CD14-positive monocyte (primary cell): ENCODE measurements around the gene STON2. TPM values are rescaled to one million over a fixed set of nuclear protein-coding genes. Genes with fewer than 3 reads are reported as not detected.

Source experiments
- DNase-seq, 3 donors: peaks; one replicate each; pipeline ENCODE4 v3.0.0-alpha.2; 2011 to 2022
- H2AFZ ChIP-seq: 2 replicates; pipeline ENCODE4 v1.6.0; 2012; ENCODE audit warnings: mild to moderate bottlenecking, low read depth, low read length, inconsistent platforms; ENCODE audit not compliant: insufficient read depth, poor library complexity, severe bottlenecking
- H3K27ac ChIP-seq, 2 donors: 1 replicate in 1 of 2; 2 replicates in 1 of 2; pipeline ENCODE4 v1.5.1; 2012 to 2013; ENCODE audit warnings: low read length in 2 of 2, control low read depth in 1 of 2, inconsistent platforms in 1 of 2, low read depth in 1 of 2, mild to moderate bottlenecking in 1 of 2
- H3K27me3 ChIP-seq, 2 donors: one replicate each; pipeline versions ENCODE4 v1.6.0 to v1.6.1; 2011 to 2013; ENCODE audit warnings: low read length in 2 of 2; ENCODE audit not compliant: control insufficient read depth in 2 of 2, insufficient read depth in 2 of 2
- H3K36me3 ChIP-seq, 2 donors: replicated peaks in 1 of 2; 1 replicate in 1 of 2; 2 replicates in 1 of 2; pipeline versions ENCODE4 v1.5.1 to v1.6.1; 2012 to 2013; ENCODE audit warnings: low read length in 2 of 2, control low read depth in 1 of 2, inconsistent platforms in 1 of 2, mild to moderate bottlenecking in 1 of 2; ENCODE audit not compliant: insufficient read depth in 2 of 2, control insufficient read depth in 1 of 2
- H3K4me1 ChIP-seq, 2 donors: 1 replicate in 1 of 2; 2 replicates in 1 of 2; pipeline versions ENCODE4 v1.5.1 to v1.6.1; 2012 to 2013; ENCODE audit warnings: low read length in 2 of 2, control low read depth in 1 of 2, inconsistent platforms in 1 of 2, mild to moderate bottlenecking in 1 of 2, moderate library complexity in 1 of 2; ENCODE audit not compliant: insufficient read depth in 2 of 2, control insufficient read depth in 1 of 2
- H3K4me2 ChIP-seq: replicated peaks from 2 replicates; pipeline ENCODE3; 2012; ENCODE audit warnings: low read length, moderate library complexity, mild to moderate bottlenecking; ENCODE audit not compliant: poor library complexity, severe bottlenecking; ENCODE audit errors: extremely low read depth
- H3K4me3 ChIP-seq, 3 experiments: fragments of 200-600 bp in 1 of 3; sonication (generic) in 1 of 3; replicated peaks in 1 of 3; 1 replicate in 2 of 3; 2 replicates in 1 of 3; pipeline ENCODE4 v1.5.1; 2011 to 2013; ENCODE audit warnings: low read length in 3 of 3, mild to moderate bottlenecking in 3 of 3, control low read depth in 2 of 3, low read depth in 2 of 3, inconsistent platforms in 1 of 3, moderate library complexity in 1 of 3
- H3K79me2 ChIP-seq: 2 replicates; pipeline ENCODE4 v1.6.0; 2012; ENCODE audit warnings: mild to moderate bottlenecking, control low read depth, inconsistent platforms, low read length, moderate library complexity; ENCODE audit not compliant: insufficient read depth
- H3K9ac ChIP-seq: 2 replicates; pipeline ENCODE4 v1.6.0; 2017; ENCODE audit warnings: low read length, mild to moderate bottlenecking; ENCODE audit not compliant: insufficient read depth, poor library complexity, severe bottlenecking
- H3K9me3 ChIP-seq, 2 donors: replicated peaks in 1 of 2; 1 replicate in 1 of 2; 2 replicates in 1 of 2; pipeline versions ENCODE4 v1.5.1 to v1.6.1; 2012 to 2013; ENCODE audit warnings: low read length in 2 of 2, control low read depth in 1 of 2; ENCODE audit not compliant: control insufficient read depth in 1 of 2, insufficient read depth in 1 of 2
- H4K20me1 ChIP-seq: 2 replicates; pipeline ENCODE4 v1.6.0; 2012; ENCODE audit warnings: mild to moderate bottlenecking, low read length, control low read depth, moderate library complexity; ENCODE audit not compliant: insufficient read depth
- H3K27ac Mint-ChIP-seq, 7 donors: one replicate each; pipeline ENCODE4 v1.8.0; 2020; ENCODE audit warnings: mild to moderate bottlenecking in 7 of 7, mixed read lengths in 7 of 7, moderate library complexity in 6 of 7, inconsistent platforms in 2 of 7
- H3K27me3 Mint-ChIP-seq, 3 donors: one replicate each; pipeline ENCODE4 v1.8.0; 2021 to 2022; ENCODE audit warnings: low read depth in 3 of 3, mild to moderate bottlenecking in 3 of 3, mixed read lengths in 3 of 3, moderate library complexity in 3 of 3, inconsistent platforms in 1 of 3
- H3K36me3 Mint-ChIP-seq, 2 donors: one replicate each; pipeline ENCODE4 v1.8.0; 2020; ENCODE audit warnings: mixed read lengths in 2 of 2, inconsistent platforms in 1 of 2, mild to moderate bottlenecking in 1 of 2
- H3K4me1 Mint-ChIP-seq: one replicate; pipeline ENCODE4 v1.8.0; 2020; ENCODE audit warnings: mild to moderate bottlenecking, mixed read lengths
- H3K4me3 Mint-ChIP-seq, 2 donors: one replicate each; pipeline ENCODE4 v1.8.0; 2020; ENCODE audit warnings: mild to moderate bottlenecking in 2 of 2, mixed read lengths in 2 of 2, moderate library complexity in 1 of 2
- H3K9me3 Mint-ChIP-seq, 7 donors: one replicate each; pipeline ENCODE4 v1.8.0; 2020 to 2022; ENCODE audit warnings: mixed read lengths in 7 of 7, mild to moderate bottlenecking in 6 of 7, moderate library complexity in 6 of 7, inconsistent platforms in 2 of 7
- CTCF ChIP-seq: fragments of 200-600 bp; IDR thresholded peaks from one replicate; pipeline ENCODE4 v1.8.0; 2022; ENCODE audit warnings: antibody characterized with exemption, mild to moderate bottlenecking
- WGBS: methylation state at CpG from one replicate; pipeline ENCODE4 v1.1.5; 2013; ENCODE audit warnings: missing lambda C conversion rate; ENCODE audit not compliant: insufficient coverage; 5-methylcytosine and 5-hydroxymethylcytosine counted together
- intact Hi-C, 2 donors: fragments of 100-400 bp; cut with micrococcal nuclease; formaldehyde crosslinking; loops; one replicate each; pipeline versions ENCODE4 v1.15.0 to v1.15.1; 2023
- polyA plus RNA-seq, 3 donors: library from polyadenylated mRNA; depleted of rRNA in 1 of 3; unstranded in 2 of 3; stranded (reverse) in 1 of 3; fragments of 300-500 nt in 2 of 3; fragments of >200 nt in 1 of 3; fragmentation: Illumina TruSeq in 2 of 3; gene quantifications; 1 replicate in 2 of 3; 2 replicates in 1 of 3; pipeline ENCODE4 v1.2.3, GENCODE V29; 2012 to 2021

The STON2 gene
- polyA plus RNA-seq, 3 donors, result 1.6 to 3.2 (median 2.1) TPM

- H3K9me3 ChIP-seq, result no peaks in the 10 kb centered on the region
- Mint-ChIP-seq H3K27me3 (no peaks in the 10 kb centered on the region), H3K36me3 (no peaks in the 10 kb centered on the region), H3K4me1 (peaks cover 26% of the 10 kb centered on the region), H3K9me3 (peaks cover 0 to 2% (median 0%) of the 10 kb centered on the region in 7 donors), H3K27ac (peak overlapping the region; percentile 98 to 99 (median 99)), H3K4me3 (peak overlapping the region; percentile 82 to 91)
- peaks cover 27 to 28% of the 10 kb centered on the region in 2 donors for H3K4me1 ChIP-seq
- H3K4me2 ChIP-seq, result peak overlapping the region; percentile 73
- peaks cover 36% of the 10 kb centered on the region for H3K79me2 ChIP-seq
- intact Hi-C loops, result loop anchor here (5.0 to 10.0 kb wide), 3 partner anchors 47 to 311 kb away; partner anchors contain the start of gene SEL1L (in 1 of the 2)
- peak overlapping the region; percentile 38 to 98 (median 82) for H3K4me3 ChIP-seq
- H3K9ac ChIP-seq, result peak overlapping the region; percentile 93
- peaks cover 3% of the 10 kb centered on the region for H4K20me1 ChIP-seq
- no peaks in the 10 kb centered on the region for H3K27me3 ChIP-seq
- WGBS, result 59% methylated on average over 12 of the region's 16 CpGs
- H2AFZ ChIP-seq, result peak overlapping the region; percentile 82
- H3K36me3 ChIP-seq, result peaks cover 0 to 2% of the 10 kb centered on the region in 2 donors
- H3K27ac ChIP-seq, result peak overlapping the region; percentile 99 to 100
- no peak for TF ChIP-seq CTCF
- no peak for DNase-seq
Measured at GRCh38 chr14:81221579-81222102, 178.5 kb downstream of the STON2 start.

GRCh38 chr14:81220830-81221578, 179.1 kb downstream of the STON2 start, which contains the start of gene GTF2A1:
GTF2A1 (minus strand) TSS chr14:81220959; CDS start chr14:81220518, 441 bp downstream.
- Histone ChIP-seq H4K20me1 (peaks cover 5% of the 10 kb centered on the region), H3K9me3 (no peaks in the 10 kb centered on the region), H3K27me3 (no peaks in the 10 kb centered on the region), H3K79me2 (peaks cover 42% of the 10 kb centered on the region), H3K4me2 (peak within 1 kb of the TSS; percentile 81), H3K4me3 (peak within 1 kb of the TSS; percentile 96 to 98 (median 96)), H3K4me1 (peaks cover 27 to 28% of the 10 kb centered on the region in 2 donors), H3K27ac (peak within 1 kb of the TSS; percentile 99 to 100), H3K36me3 (peaks cover 3 to 9% of the 10 kb centered on the region in 2 donors), H3K9ac (peak within 1 kb of the TSS; percentile 93), H2AFZ (peak within 1 kb of the TSS; percentile 82)
- Mint-ChIP-seq H3K9me3 (peaks cover 0 to 2% (median 0%) of the 10 kb centered on the region in 7 donors), H3K4me3 (peak within 1 kb of the TSS; percentile 97 to 99), H3K27me3 (no peaks in the 10 kb centered on the region), H3K27ac (peak within 1 kb of the TSS; percentile 98 to 100 (median 99)), H3K4me1 (peaks cover 26% of the 10 kb centered on the region), H3K36me3 (peaks cover 4 to 5% of the 10 kb centered on the region in 2 donors)
- under 1% methylated on average over 67 of the region's 84 CpGs for WGBS
- no peak for TF ChIP-seq CTCF
- intact Hi-C loops, result loop anchor here (5.0 to 10.0 kb wide), 3 partner anchors 46 to 311 kb away; partner anchors contain the start of gene SEL1L (in 1 of the 2)
- peak; percentile 95 to 97 (median 96) for DNase-seq
